ENCODE data around the gene NDUFS6.

DNA sequence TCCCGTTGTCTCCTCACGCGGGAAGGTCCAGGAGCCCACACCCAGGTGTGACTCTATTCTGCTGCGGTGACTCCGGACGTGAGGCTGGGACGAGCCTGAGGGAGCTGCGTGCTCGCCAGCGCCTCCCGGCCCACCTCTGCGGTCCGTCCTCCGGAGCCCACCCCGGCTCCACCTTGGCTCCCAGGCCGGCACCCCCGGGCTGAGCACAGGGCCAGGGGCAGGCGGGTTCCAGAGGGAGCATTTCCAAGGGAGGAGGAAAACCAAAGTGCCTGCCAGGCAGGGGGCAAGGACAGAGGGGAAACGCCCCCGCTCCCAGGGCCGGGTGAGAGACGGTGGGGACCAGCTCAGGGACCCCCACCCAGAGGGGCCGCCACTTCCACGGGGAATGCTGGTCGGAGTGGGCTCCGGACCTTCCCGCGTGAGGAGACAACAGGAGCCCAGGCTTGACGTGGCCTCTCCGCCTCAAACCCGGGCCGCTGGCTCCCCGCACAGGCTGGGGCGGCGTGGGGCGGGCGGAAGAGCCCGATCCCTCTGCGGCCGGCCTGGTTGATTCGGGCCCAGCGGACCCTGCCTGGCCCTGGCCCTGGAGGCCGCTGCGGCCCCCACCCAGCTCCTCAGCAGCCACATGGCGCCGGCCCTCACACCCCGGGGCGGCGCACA is 55.5 kb downstream of the NDUFS6 start:
- TF ChIP-seq, protein P1, sequence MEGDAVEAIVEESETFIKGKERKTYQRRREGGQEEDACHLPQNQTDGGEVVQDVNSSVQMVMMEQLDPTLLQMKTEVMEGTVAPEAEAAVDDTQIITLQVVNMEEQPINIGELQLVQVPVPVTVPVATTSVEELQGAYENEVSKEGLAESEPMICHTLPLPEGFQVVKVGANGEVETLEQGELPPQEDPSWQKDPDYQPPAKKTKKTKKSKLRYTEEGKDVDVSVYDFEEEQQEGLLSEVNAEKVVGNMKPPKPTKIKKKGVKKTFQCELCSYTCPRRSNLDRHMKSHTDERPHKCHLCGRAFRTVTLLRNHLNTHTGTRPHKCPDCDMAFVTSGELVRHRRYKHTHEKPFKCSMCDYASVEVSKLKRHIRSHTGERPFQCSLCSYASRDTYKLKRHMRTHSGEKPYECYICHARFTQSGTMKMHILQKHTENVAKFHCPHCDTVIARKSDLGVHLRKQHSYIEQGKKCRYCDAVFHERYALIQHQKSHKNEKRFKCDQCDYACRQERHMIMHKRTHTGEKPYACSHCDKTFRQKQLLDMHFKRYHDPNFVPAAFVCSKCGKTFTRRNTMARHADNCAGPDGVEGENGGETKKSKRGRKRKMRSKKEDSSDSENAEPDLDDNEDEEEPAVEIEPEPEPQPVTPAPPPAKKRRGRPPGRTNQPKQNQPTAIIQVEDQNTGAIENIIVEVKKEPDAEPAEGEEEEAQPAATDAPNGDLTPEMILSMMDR (IDR thresholded peaks at IDR 0.05) = no peak
- TF ChIP-seq POLR2A (IDR thresholded peaks at IDR 0.05) = no peak
